Activated CD8-positive, alpha-beta memory T cell treated with anti-CD3 and anti-CD28 coated beads, Interleukin-2, amount 50 U/mL, for 24 hours (primary cell): Measurements from ENCODE around the gene RAP1GAP2.
"Not testable (repeated sequence)": the region's sequence is repeated elsewhere in the genome, so short reads cannot be mapped to it uniquely, and the experiment has no call there.

Experiments
- DNase-seq: peaks from one replicate; pipeline ENCODE4 v3.0.0-alpha.2; 2020; ENCODE audit errors: extremely low read depth

RAP1GAP2 gene

DNA sequence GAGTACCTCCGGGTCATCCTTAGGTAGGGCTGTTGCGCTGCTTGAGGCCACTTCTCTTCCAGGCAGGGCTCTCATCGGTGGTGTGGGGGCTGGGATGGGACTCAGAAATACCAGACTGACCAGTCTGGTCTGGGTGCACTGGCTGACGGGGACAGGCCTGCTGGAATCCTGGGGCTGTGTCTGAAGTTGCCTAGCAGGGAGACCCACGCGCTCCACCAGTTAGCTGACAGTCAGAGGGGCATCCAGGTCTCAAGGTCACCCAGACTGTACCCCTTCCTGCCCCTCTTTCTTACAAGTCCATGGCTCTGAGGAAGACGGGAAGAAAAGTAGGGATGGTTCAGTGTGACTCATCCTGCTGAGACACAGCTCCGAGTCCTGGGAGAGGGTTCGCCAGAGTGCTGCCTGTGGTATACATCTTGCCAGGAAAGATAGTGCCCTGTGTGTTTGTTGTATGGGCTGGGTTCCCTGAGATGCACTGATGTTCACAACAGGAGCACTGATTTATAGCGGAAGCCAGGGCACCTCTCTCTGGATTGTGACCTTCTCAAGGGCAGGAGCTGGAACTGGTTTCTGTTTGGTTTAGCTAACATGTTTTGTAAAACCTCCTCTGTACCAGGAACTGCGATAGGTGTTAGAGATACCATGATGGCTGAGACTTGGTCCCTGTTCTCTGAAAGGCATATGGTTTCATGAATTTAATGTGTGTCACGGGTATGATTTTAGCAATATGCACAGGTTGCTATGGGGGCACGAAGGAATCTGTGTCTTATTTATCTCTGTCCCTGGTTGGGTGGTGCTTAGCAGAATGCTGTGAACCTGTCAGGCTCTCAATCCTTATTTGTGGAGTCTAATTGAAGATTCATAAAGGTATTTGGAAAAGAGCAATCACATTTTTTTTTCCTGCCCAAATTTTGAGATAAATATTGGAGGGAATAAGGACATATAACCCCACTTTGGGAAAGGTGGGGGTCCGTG, 169.7 kb downstream of the RAP1GAP2 start:
- DNase-seq: no peak

GRCh38 chr17:2967515-2967914, 171.3 kb downstream of the RAP1GAP2 start:
- no peak for DNase-seq

- no peak for DNase-seq
Observed at GRCh38 chr17:2971851-2972250, 175.6 kb downstream of the RAP1GAP2 start.

- no peak for DNase-seq
Observed at GRCh38 chr17:2972749-2973148, 176.5 kb downstream of the RAP1GAP2 start.

DNA sequence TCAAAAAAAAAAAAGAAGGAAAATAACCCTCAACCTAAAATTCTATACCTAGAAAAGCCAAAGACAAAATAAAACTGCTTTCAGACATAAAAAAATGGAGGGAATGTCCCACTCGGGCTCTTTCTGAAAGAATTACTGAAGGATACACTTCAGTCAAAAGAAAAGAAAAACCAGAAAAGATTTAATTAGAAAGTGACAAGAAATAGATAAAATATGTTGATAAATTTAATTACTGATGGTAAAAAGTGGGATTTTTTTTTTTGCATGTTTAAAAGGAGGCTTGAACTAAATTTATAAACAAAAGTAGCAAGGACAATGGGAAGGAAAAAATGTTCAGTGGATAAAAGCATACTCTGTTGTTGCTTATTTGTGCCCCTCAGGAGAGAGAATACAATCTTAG, 178.1 kb downstream of the RAP1GAP2 start:
- DNase-seq: no peak

- DNase-seq: no peak
Observed at GRCh38 chr17:2975469-2975958, 179.3 kb downstream of the RAP1GAP2 start.

DNA sequence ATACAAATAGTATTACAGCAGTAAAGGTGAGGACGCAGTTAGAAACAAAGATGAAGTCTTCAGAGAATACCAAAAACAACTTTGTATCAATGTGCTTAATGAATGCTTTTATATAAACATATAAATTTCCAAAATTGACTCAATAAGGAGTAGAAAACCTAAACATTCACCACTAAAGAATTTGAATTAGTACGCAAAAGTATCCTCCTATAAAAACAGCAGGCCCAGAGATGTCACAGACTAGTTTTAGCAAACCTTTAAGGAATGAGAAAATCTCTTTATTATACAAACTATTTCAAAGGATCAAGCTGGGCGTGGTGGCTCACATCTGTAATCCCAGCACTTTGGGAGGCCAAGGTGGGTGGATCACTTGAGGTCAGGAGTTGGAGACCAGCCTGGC, 180.9 kb downstream of the RAP1GAP2 start:
- no peak for DNase-seq

- no peak for DNase-seq
Observed at GRCh38 chr17:2978116-2978515, 181.9 kb downstream of the RAP1GAP2 start.

DNA sequence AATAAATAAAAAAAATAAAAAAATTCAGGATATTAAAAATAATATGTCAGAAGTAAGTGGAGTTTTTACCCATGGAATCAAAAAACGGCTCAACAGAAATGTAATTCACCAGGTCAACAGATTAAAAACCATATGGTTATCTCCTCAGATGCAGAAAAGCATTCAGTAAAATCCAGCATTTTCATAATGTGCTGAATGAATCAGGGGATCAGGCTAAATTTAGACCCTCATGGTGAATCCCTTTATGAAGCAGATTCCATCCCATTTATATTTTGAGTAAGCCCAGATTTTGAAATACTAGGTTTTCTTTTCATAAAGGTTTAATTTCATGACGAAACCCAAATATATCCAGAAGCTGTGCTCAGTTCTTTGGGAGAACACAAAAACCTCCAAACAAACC, 182.8 kb downstream of the RAP1GAP2 start:
- no peak for DNase-seq

- DNase-seq: no peak
Observed at GRCh38 chr17:2980211-2980903, 184.1 kb downstream of the RAP1GAP2 start.

DNA sequence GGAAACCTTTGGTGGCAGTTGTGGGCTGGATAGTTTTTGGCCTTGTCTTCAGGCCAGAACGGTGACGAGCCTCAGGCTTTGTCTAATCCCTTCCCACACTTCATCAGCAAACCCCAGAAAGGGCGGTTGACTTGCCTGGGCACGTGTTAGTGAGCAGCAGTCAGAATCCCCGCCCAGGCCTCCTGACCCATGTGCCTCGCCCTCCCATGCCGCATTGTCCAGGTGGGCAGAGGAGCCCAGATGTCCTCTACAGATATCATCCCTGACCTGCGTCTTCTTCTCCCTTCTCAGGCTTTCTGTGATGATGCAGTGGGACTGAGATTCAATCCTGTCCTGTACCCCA, 184.6 kb downstream of the RAP1GAP2 start:
- DNase-seq: no peak

- DNase-seq: no peak
Observed at GRCh38 chr17:2981325-2981724, 185.1 kb downstream of the RAP1GAP2 start.

- no peak for DNase-seq
Observed at GRCh38 chr17:2982854-2983253, 186.6 kb downstream of the RAP1GAP2 start.

- no peak for DNase-seq
Observed at GRCh38 chr17:2983255-2983654, 187.0 kb downstream of the RAP1GAP2 start.

DNA sequence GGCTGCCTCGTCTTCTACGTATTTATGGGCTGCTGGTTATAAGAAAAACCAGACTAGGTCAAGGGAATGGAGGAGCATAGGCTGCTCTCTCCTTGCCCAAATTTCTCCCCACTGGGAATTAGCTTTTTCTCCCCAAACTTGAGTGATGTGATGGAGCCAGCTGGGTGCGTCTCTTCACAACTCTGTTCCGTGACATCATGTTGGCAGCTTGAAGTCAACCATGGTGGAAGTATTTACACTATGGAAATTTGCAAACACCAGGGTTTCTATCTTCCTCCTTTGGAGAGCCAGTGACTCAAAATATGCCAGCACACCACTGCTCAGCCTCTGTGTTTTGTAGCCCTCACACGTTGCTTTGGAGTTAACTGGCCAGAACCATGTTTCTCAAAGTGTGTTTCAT, 189.1 kb downstream of the RAP1GAP2 start:
- no peak for DNase-seq

DNA sequence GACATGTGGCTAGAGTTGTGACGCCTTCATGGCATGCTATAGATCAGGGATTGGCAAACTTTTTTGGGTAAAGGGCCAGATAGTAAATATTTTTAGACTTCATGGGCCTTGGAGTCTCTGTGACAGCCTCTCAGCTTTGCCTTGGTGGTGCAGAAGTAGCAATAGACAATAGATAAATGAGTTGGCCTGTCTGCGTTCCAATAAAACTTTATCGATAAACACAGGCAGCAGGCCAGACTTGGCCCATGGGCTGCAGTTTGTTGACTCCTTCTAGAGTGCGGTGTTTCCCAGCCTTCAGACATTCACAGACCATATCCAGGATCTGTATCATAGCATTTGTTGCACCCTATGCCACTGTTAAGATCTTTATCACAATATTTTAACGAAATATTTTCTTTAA, 190.7 kb downstream of the RAP1GAP2 start:
- no peak for DNase-seq

DNA sequence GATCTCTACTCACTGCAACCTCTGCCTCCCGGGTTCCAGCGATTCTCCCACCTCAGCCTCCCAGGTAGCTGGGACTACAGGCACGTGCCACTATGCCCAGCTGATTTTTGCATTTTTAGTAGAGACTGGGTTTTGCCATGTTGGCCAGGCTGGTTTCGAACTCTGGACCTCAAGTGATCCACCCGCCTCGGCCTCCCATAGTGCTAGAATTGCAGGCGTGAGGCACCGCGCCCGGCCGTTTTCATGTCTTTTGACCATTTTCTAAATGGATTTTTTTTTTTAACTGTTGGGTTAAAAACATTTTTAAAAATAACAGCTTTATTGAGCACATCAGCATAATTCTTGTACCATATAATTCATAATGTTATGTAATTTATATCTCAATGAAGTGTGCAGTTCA, 193.2 kb downstream of the RAP1GAP2 start:
- not testable (repeated sequence) for DNase-seq

GRCh38 chr17:2989855-2990254, 193.6 kb downstream of the RAP1GAP2 start:
- no peak for DNase-seq

GRCh38 chr17:2990396-2990795, 194.2 kb downstream of the RAP1GAP2 start:
- DNase-seq: no peak

- DNase-seq: not testable (repeated sequence)
Observed at GRCh38 chr17:2991396-2992180, 195.3 kb downstream of the RAP1GAP2 start.

GRCh38 chr17:2994441-2994840, 198.2 kb downstream of the RAP1GAP2 start:
- DNase-seq: no peak

- DNase-seq: no peak
Observed at GRCh38 chr17:2995377-2995776, 199.1 kb downstream of the RAP1GAP2 start.
